Measurements from ENCODE around the gene SLC39A6.

- TF ChIP-seq POLR2A (IDR thresholded peaks at IDR 0.05; ENCODE audit: low read length) (no peak), GATA1 (IDR thresholded peaks at IDR 0.05; ENCODE audit: low read depth, low read length) (no peak)
Measured at GRCh38 chr18:36107477-36107876, 21.7 kb downstream of the SLC39A6 start.

Measured in erythroblast (primary cell).